Renal cortical epithelial cell (primary cell): Measurements from ENCODE around the gene DCDC1. TPM values are rescaled to one million over a fixed set of nuclear protein-coding genes. Genes with fewer than 3 reads are reported as not detected.

ENCODE experiments used
- DNase-seq: peaks from one replicate; pipeline ENCODE4 v3.0.0-alpha.2; 2011; ENCODE audit warnings: low read depth
- total RNA-seq: library from RNA; depleted of rRNA; stranded (reverse); fragments of >200 nt; gene quantifications from 2 replicates; pipeline ENCODE4 v1.2.3, GENCODE V29; 2014

DCDC1 gene
- total RNA-seq, 1 donor from 2014 or later = 6.8 TPM

- DNase-seq = no peak
Measured at GRCh38 chr11:30853439-30853838, 516.1 kb downstream of the DCDC1 start.

DNA sequence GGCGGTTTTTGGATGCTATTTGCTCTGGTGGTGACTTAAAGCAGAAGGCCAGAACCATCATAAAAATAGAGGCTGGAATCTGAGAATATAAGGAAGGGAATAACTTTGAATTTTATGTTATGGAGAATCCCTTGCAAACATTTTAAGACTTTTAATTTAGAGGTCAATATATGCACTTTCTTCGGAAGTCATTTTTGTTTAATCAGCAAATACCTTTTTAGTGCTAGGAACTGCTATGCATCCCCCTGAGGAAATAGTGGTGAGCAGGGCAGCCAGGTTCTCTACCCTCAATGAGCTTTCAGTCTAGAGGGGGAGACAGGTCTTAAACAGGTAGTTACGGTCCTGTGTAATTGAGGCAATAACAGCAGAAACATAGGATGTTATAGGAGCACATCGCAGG is 516.9 kb downstream of the DCDC1 start:
- DNase-seq = no peak

GRCh38 chr11:30852091-30852490 is 517.4 kb downstream of the DCDC1 start:
- DNase-seq = no peak

GRCh38 chr11:30837252-30837651 is 532.3 kb downstream of the DCDC1 start:
- DNase-seq = no peak

GRCh38 chr11:30832831-30833230 is 536.7 kb downstream of the DCDC1 start:
- no peak for DNase-seq

DNA sequence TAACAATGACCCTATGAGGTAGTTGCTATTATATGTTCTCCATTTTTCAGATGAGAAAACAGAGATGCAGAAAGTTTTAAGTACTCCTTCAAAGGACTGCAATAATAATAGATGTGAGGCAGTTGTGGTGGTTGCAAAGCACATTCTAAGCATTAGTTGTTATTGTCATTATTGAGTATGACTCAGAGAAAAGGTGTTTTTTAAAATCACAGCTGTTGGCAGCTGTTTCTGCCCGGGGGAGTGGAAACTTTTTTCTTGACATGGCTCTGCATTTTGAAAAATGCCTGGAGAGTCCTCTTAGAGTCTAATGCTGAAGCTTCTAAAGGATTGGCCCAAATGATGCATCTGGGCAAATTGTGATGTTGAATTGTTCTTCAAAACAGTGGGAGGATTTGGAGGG is 538.9 kb downstream of the DCDC1 start:
- peak; percentile 42 for DNase-seq

DNA sequence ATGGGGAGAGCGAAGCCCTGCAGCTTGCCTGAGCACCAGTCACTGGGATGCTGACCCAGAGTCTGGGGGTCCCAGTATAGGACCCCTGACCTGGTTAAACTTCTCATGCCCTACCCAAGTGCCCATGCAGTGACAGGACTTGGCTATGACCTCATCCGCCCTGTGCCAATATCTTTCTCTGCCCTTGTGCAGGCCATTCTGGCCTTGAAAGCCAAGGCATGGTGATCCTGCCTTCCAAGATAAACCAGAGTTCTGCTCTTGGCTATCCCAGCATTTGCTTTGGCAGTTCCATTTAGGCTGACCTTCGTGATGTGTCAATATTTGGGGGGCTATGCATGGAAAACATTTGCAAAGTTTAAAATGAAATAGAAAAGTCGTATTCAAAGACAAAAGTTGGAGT is 542.6 kb downstream of the DCDC1 start:
- DNase-seq = no peak

DNA sequence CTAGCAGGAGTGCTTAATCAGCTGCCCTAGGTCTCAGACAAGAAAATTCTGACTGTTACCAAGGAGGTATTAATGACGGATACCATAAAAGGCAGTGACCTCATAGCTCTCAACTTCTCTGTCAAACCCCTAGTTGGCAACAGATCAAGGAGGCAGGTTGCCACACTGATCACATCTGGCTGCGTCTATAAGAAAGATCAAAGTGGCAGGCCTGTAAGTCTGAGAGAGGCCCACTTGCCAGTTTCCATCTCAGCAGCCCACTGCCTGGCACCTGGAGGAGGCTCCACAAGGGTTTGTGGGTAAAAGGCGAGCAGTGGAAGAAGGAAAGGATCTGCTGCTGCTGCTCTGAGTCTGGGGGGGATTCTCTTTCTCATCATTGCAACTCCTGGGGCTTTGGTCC is 543.8 kb downstream of the DCDC1 start:
- DNase-seq = no peak

GRCh38 chr11:30823119-30823518 is 546.4 kb downstream of the DCDC1 start:
- no peak for DNase-seq

DNA sequence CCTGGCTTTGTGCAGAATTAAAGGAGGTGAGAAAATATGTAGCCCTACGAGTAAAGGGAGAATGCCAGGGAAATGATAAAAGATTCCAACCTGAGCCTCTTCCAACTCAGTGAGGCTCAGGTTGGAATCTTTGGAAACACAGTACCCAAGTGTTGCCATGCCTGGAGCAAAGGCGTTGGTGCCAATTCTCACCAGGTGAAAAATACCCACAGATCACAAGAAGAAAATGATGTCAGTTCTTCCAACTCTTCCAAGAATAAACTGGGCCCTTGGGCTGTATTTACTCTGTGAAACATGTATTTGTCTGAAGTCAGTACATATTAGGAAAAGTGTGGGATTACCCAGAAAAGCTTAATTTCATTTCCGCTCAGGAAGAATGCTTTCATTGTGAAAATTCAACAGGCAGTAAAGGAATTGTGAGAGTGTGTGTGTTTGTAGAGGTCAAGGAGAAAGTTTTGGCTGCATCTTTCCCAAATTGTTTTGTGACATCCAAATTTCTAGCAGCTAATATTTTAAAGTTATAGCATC is 548.0 kb downstream of the DCDC1 start:
- DNase-seq = no peak

- peak; percentile 26 for DNase-seq
Measured at GRCh38 chr11:30818721-30819120, 550.8 kb downstream of the DCDC1 start.

GRCh38 chr11:30816959-30817880 is 552.3 kb downstream of the DCDC1 start:
- peak; percentile 24 for DNase-seq

- DNase-seq = no peak
Measured at GRCh38 chr11:30815619-30816018, 553.9 kb downstream of the DCDC1 start.

DNA sequence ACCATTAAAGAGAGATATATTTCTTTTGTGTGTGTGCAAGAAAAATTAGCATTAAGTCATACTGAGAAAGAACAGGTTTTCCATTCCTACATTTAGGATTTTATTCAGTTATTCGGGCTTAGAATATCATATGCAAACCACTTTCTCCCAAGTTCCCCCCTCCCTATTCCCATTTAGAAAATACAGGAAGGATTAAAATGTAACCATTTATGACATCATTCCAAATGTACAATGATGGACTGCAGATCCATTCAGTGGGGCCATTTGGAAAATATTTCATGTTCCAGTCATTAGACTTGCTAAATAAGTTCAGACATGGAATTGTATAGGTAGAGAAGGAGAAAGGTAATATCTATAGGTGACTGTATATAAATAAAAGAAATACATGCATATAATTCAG is 554.8 kb downstream of the DCDC1 start:
- no peak for DNase-seq

Other genes with a start within 250 kb of the DCDC1 start
- gene DNAJC24, start 121 bp upstream of the DCDC1 start, total RNA-seq = 13.5 and 24.8 TPM in 2 replicates
- 10.6 and 11.6 TPM in 2 replicates for gene IMMP1L, start 139.9 kb upstream of the DCDC1 start, total RNA-seq
- 22.4 and 29.7 TPM in 2 replicates for gene ELP4, start 140.0 kb upstream of the DCDC1 start, total RNA-seq